ENCODE measurements around the gene RAB3C. TPM values are rescaled to one million over a fixed set of nuclear protein-coding genes. Genes with fewer than 3 reads are reported as not detected.

RAB3C gene
- total and polyA plus RNA-seq, 12 donors: 0.08 to 4.9 (median 0.37) TPM

DNA sequence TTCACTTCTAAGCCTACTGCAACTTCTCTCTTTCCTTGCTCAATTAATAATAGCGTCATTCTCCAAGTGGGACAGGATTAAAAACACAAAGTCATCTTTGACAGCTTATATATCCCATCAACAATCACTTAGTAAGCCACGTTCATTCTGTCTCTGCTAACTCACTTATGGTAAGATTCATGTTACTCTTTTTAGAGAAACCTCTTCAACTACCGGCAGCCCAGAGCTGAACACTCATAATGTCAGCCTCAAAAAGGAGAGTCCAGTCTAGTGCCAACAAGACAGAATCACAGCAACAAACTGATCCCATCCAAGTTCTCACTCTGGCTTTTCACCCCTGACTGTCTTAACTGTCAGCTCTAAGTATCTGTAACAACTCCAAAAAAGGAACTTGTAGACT lies 196.0 kb downstream of the RAB3C start:
- intact Hi-C loops (cut with DNase I): no loop called here
- H3K4me1 ChIP-seq: peaks cover 0 to 12% (median 0%) of the 10 kb centered on the region in 9 donors
- TF ChIP-seq, protein P1, sequence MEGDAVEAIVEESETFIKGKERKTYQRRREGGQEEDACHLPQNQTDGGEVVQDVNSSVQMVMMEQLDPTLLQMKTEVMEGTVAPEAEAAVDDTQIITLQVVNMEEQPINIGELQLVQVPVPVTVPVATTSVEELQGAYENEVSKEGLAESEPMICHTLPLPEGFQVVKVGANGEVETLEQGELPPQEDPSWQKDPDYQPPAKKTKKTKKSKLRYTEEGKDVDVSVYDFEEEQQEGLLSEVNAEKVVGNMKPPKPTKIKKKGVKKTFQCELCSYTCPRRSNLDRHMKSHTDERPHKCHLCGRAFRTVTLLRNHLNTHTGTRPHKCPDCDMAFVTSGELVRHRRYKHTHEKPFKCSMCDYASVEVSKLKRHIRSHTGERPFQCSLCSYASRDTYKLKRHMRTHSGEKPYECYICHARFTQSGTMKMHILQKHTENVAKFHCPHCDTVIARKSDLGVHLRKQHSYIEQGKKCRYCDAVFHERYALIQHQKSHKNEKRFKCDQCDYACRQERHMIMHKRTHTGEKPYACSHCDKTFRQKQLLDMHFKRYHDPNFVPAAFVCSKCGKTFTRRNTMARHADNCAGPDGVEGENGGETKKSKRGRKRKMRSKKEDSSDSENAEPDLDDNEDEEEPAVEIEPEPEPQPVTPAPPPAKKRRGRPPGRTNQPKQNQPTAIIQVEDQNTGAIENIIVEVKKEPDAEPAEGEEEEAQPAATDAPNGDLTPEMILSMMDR (IDR thresholded peaks at IDR 0.05): no peak
- H3K27ac ChIP-seq: no peak overlapping the region
- 68 to 76% methylated on average over 3 of the region's 3 CpGs for WGBS, 2 donors
- no peaks in the 10 kb centered on the region for H3K9me3 ChIP-seq
- peaks cover 0 to 4% (median 0%) of the 10 kb centered on the region in 7 donors for H3K27me3 ChIP-seq
- H3K36me3 ChIP-seq: no peaks in the 10 kb centered on the region
- DNase-seq: no peak
- ATAC-seq: peak in 1 of 8 donors; percentile 35
- H3K4me3 ChIP-seq: no peak overlapping the region

DNA sequence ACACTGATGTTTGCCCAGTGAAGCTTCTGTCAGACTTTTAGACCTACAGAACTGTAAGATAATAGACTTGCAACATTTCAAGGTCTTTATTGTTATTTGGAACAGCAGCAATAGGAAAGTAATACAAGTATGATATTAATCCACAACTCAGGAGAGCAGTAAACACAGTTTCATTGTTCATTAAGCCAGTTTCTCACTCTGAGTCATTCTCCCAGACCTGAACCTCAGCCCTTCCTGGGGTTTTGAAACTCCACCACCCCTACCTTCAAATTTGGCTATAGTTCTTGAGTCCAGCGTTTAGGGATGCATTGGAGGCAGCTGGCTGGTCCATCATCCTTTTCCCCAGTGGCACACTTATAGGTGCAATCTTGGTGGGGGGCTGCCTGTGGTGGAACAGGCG lies 203.2 kb downstream of the RAB3C start:
- H3K4me3 ChIP-seq: no peak overlapping the region
- H3K27me3 ChIP-seq: no peaks in the 10 kb centered on the region
- TF ChIP-seq, protein P1 (IDR thresholded peaks at IDR 0.05): no peak
- no peaks in the 10 kb centered on the region for H3K36me3 ChIP-seq
- intact Hi-C loops (cut with DNase I): no loop called here
- no peak for DNase-seq
- no peak for ATAC-seq
- no peaks in the 10 kb centered on the region for H3K4me1 ChIP-seq
- no peak overlapping the region for H3K27ac ChIP-seq
- WGBS, 2 donors: 86 to 89% methylated on average over 2 of the region's 2 CpGs
- H3K9me3 ChIP-seq: peaks cover 0 to 12% (median 0%) of the 10 kb centered on the region in 11 donors

DNA sequence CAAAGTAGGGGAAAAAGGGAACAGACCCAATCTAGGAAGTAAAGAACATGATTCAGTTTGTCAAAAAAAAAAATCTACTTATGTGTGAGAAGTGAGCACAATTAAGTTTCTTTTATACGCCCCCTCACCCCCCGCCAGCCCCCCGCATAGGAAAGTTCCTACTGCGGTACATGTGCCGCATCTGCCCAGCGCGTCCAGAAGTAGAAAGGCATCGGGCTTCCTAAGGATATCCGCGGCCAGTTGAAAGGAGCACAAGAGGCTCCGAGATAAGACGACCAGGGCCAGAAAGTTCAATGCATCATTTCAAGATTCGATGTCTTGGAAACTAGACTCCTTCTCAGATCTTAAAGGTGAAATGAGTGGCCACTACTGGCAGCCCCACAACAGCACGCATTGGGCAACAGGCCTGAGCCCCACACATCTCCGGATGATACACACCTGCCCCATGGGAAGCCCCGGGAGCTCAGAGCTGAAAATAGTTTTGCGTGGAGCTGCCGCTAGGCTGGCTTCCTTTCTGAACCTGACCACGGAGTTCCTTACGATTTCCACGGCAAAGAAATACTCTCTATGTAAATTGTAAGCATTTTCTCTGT lies 203.9 kb downstream of the RAB3C start:
- WGBS, 2 donors: 80 to 81% methylated on average over 21 of the region's 21 CpGs
- TF ChIP-seq, protein P1 (IDR thresholded peaks at IDR 0.05): no peak
- intact Hi-C loops (cut with DNase I): no loop called here

DNA sequence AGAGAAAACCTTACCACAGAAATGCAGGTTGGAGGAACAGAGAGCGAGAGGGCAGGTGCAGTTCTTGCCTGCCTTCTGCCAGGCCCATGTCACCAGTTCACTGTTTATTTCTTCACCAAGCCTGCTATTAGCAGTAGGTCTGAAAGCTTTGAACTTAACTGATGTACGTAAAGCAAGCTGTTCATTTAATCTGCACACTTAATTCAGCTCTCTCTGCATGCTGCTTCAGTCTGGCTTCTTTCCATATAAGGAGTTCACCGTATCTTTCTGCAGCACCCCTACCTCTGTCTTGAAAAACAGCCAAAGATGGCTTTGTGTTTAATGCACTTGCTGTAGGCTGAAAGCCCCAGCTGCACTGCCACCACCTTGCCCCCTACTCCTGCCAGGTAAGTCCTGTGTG lies 205.1 kb downstream of the RAB3C start:
- Histone ChIP-seq H3K9me3 (peaks cover 0 to 12% (median 0%) of the 10 kb centered on the region in 11 donors), H3K27ac (no peak overlapping the region), H3K27me3 (no peaks in the 10 kb centered on the region), H3K4me1 (no peaks in the 10 kb centered on the region), H3K36me3 (no peaks in the 10 kb centered on the region), H3K4me3 (no peak overlapping the region)
- 42 to 47% methylated on average over 3 of the region's 3 CpGs for WGBS, 2 donors
- DNase-seq (no peak), ATAC-seq (no peak)
- TF ChIP-seq, protein P1 (IDR thresholded peaks at IDR 0.05): no peak
- intact Hi-C loops (cut with DNase I): no loop called here

More for the DNA sequence above, 203.9 kb downstream of the RAB3C start:
- Histone ChIP-seq H3K4me3 (no peak overlapping the region), H3K36me3 (no peaks in the 10 kb centered on the region), H3K9me3 (peaks cover 0 to 12% (median 0%) of the 10 kb centered on the region in 11 donors), H3K27me3 (no peaks in the 10 kb centered on the region), H3K27ac (no peak overlapping the region), H3K4me1 (no peaks in the 10 kb centered on the region)
- DNase-seq (no peak), ATAC-seq (no peak)

All from heart right ventricle (tissue), 16 donors.